ENCODE results near the gene RIMOC1.

- no peak for TF ChIP-seq POLR2A (IDR thresholded peaks at IDR 0.05; ENCODE audit: control extremely low read depth in 1 of 2, low read depth in 2 of 2, low read length in 2 of 2)
- no peak for TF ChIP-seq NANOG (IDR thresholded peaks at IDR 0.05; ENCODE audit: insufficient read depth, low read depth, low read length, poor library complexity, severe bottlenecking)
- no peak for TF ChIP-seq RBBP5 (IDR thresholded peaks at IDR 0.05; ENCODE audit: borderline replicate concordance, low read depth, low read length)
- no peak for TF ChIP-seq JUN (IDR thresholded peaks at IDR 0.05; ENCODE audit: low read depth, low read length)
- no peak for TF ChIP-seq TAF7 (optimal IDR thresholded peaks at IDR 0.05; ENCODE audit: borderline replicate concordance, low read depth, low read length)
- TF ChIP-seq, protein P1, sequence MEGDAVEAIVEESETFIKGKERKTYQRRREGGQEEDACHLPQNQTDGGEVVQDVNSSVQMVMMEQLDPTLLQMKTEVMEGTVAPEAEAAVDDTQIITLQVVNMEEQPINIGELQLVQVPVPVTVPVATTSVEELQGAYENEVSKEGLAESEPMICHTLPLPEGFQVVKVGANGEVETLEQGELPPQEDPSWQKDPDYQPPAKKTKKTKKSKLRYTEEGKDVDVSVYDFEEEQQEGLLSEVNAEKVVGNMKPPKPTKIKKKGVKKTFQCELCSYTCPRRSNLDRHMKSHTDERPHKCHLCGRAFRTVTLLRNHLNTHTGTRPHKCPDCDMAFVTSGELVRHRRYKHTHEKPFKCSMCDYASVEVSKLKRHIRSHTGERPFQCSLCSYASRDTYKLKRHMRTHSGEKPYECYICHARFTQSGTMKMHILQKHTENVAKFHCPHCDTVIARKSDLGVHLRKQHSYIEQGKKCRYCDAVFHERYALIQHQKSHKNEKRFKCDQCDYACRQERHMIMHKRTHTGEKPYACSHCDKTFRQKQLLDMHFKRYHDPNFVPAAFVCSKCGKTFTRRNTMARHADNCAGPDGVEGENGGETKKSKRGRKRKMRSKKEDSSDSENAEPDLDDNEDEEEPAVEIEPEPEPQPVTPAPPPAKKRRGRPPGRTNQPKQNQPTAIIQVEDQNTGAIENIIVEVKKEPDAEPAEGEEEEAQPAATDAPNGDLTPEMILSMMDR (IDR thresholded peaks at IDR 0.05; ENCODE audit: control extremely low read depth in 1 of 3, insufficient read depth in 1 of 3, low read depth in 1 of 3, low read length in 3 of 3): no peak
- TF ChIP-seq ATF3 (IDR thresholded peaks at IDR 0.05; ENCODE audit: insufficient read depth, low read depth, low read length): no peak
- TF ChIP-seq SP1 (IDR thresholded peaks at IDR 0.05; ENCODE audit: low read depth, low read length): no peak
- TF ChIP-seq EZH2 (IDR thresholded peaks at IDR 0.05; ENCODE audit: low read depth, low read length, severe bottlenecking): no peak
- TF ChIP-seq GTF2F1 (IDR thresholded peaks at IDR 0.05; ENCODE audit: borderline replicate concordance, low read depth, low read length): no peak
- no peak for TF ChIP-seq EP300 (IDR thresholded peaks at IDR 0.05; ENCODE audit: borderline replicate concordance in 1 of 2, low read depth in 2 of 2, low read length in 2 of 2)
- TF ChIP-seq CEBPB (IDR thresholded peaks at IDR 0.05; ENCODE audit: low read depth, low read length): no peak
- no peak for TF ChIP-seq RAD21 (IDR thresholded peaks at IDR 0.05 in 1 of 2, conservative IDR thresholded peaks at IDR 0.05 in 1 of 2; ENCODE audit: low read depth in 2 of 2, low read length in 2 of 2)
- TF ChIP-seq CBX8 (IDR thresholded peaks at IDR 0.05; ENCODE audit: borderline replicate concordance, low read depth, low read length): no peak
Measured at GRCh38 chr5:41857989-41858388, 46.2 kb upstream of the RIMOC1 start.

Measured in H1 (cell line).